Esophagus muscularis mucosa (tissue), 3 donors: ENCODE results near the gene ERI2.

ENCODE experiments used
- CTCF ChIP-seq, 3 experiments: fragments of 200-600 bp in 2 of 3; fragments of 450-650 bp in 1 of 3; sonication (generic) in 2 of 3; IDR thresholded peaks; one replicate each; pipeline ENCODE4 v1.5.1; 2017 to 2019; ENCODE audit warnings: antibody characterized with exemption in 3 of 3, mild to moderate bottlenecking in 2 of 3, moderate library complexity in 1 of 3
- POLR2A ChIP-seq: fragments of 450-650 bp; IDR thresholded peaks from one replicate; pipeline ENCODE4 v1.6.1; 2017; ENCODE audit warnings: antibody characterized with exemption, moderate library complexity, mild to moderate bottlenecking, low read depth

- no peak for TF ChIP-seq CTCF (IDR thresholded peaks at IDR 0.05)
- no peak for TF ChIP-seq POLR2A
These were observed 5.7 kb upstream of the ERI2 start for GRCh38 chr16:20811889-20812439.
